GM10248 (cell line): ENCODE results near the gene CPNE6.

ENCODE experiments used
- CTCF ChIA-PET: fragments of 300-600 bp; sonication (Branson Sonifier 250); formaldehyde crosslinking; extraction: SDS; loops from one replicate; lab custom pipeline; 2021; ENCODE audit warnings: antibody characterized with exemption; lab: Yijun Ruan, JAX
- POLR2A ChIA-PET: fragments of 350-650 bp; sonication (Branson Sonifier 250); formaldehyde crosslinking; extraction: SDS; loops from one replicate; lab custom pipeline; 2020; ENCODE audit warnings: antibody characterized with exemption; lab: Yijun Ruan, JAX
- DNase-seq: peaks from one replicate; pipeline ENCODE4 v3.0.0; 2012; ENCODE audit errors: extremely low spot score
- TF ChIP-seq, protein P1 (sequence below): IDR thresholded peaks from 2 replicates; pipeline ENCODE4 v1.5.1; 2012; ENCODE audit warnings: mild to moderate bottlenecking, low read depth; ENCODE audit errors: extremely low read depth, missing control alignments, control extremely low read depth

Gene CPNE6

GRCh38 chr14:24082411-24083080, 11.2 kb downstream of the CPNE6 start:
- CTCF ChIA-PET, result interaction anchor here (0.8 to 8.5 kb wide), 8 partner anchors 10 to 249 kb away, joined by 3 to 100 read pairs (median 6); partner anchors contain the start of genes CPNE6 and PCK2
- POLR2A ChIA-PET, result no interaction called here
- TF ChIP-seq, protein P1, sequence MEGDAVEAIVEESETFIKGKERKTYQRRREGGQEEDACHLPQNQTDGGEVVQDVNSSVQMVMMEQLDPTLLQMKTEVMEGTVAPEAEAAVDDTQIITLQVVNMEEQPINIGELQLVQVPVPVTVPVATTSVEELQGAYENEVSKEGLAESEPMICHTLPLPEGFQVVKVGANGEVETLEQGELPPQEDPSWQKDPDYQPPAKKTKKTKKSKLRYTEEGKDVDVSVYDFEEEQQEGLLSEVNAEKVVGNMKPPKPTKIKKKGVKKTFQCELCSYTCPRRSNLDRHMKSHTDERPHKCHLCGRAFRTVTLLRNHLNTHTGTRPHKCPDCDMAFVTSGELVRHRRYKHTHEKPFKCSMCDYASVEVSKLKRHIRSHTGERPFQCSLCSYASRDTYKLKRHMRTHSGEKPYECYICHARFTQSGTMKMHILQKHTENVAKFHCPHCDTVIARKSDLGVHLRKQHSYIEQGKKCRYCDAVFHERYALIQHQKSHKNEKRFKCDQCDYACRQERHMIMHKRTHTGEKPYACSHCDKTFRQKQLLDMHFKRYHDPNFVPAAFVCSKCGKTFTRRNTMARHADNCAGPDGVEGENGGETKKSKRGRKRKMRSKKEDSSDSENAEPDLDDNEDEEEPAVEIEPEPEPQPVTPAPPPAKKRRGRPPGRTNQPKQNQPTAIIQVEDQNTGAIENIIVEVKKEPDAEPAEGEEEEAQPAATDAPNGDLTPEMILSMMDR, result no peak
- no peak for DNase-seq

GRCh38 chr14:24083462-24083861, 12.1 kb downstream of the CPNE6 start:
- TF ChIP-seq, protein P1, result no peak
- CTCF ChIA-PET, result interaction anchor here (1.3 to 8.5 kb wide), 3 partner anchors 24 to 248 kb away, joined by 4 to 100 read pairs (median 32); no protein-coding TSS in a partner anchor
- POLR2A ChIA-PET, result no interaction called here
- DNase-seq, result no peak

DNA sequence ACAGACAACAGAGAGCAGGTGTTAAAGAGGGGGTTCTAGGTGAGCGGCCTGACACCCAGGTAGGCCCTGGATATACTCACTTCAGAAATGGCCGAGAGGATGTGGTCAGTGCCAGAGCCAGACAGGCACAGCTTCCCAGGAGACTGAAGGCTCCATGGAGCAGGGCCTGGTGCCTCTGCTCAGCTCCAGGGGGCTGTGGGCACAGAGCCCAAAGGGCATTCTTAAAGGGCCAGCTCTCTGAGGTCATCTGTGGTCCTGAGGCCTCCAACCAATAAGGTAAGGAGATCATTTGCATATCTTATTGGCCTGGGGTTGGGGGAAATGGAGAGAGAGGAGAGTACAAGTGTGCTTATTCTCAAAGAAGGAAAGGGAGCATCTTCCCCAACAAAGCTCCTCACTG, 13.1 kb downstream of the CPNE6 start:
- ChIA-PET POLR2A (no interaction called here), CTCF (interaction anchor here (8.5 kb wide), 1 partner anchor 25 kb away, joined by 100 read pairs; no protein-coding TSS in a partner anchor)
- TF ChIP-seq, protein P1, result no peak
- no peak for DNase-seq

DNA sequence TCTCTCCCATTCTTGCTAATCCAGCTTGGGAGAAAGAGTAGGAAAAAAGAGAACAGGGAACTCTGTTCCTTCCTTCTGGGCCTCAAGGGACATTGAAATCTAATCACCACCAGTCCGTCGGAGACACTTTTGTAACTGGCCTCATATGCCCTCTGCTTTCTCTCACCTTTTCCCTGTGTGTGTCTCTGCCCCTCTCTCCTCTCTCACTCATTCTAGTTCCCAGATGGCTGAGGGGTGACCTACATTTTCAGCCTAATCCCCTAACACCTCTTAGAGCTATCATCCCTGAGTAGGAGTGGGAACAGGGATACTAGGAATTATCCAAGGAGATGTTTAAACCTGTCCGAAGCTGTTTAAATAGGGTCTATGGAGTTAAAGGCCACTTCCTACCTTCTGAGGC, 13.9 kb downstream of the CPNE6 start:
- TF ChIP-seq, protein P1, result no peak
- CTCF ChIA-PET, result interaction anchor here (0.7 to 8.5 kb wide), 5 partner anchors 8 to 158 kb away, joined by 3 to 100 read pairs (median 4); partner anchors contain the start of genes IRF9 and TINF2
- DNase-seq, result no peak
- POLR2A ChIA-PET, result no interaction called here

GRCh38 chr14:24086193-24086955, 15.0 kb downstream of the CPNE6 start:
- CTCF ChIA-PET, result interaction anchor here (0.7 to 8.5 kb wide), 7 partner anchors 9 to 175 kb away, joined by 3 to 100 read pairs (median 4); partner anchors contain the start of gene TINF2
- TF ChIP-seq, protein P1, result no peak
- no peak for DNase-seq
- POLR2A ChIA-PET, result no interaction called here

DNA sequence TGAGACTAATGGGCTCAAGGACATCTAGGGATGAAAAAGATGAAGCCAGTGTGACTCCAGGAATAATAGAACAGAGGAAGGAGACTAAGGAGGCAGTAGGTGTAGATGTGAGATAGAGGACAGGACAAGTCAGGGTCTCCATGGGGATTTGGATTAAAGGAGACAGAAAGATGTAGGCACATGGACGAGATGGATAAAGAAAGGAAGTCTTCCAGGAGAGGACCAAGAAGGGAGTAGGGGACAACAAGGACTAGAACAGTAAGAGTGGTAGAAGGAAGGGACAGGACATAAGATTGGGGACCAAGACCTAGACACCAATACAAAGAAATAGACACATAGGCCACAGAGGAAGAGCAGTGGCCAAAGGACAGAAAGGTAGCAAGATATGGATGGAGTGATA, 15.6 kb downstream of the CPNE6 start:
- POLR2A ChIA-PET, result no interaction called here
- CTCF ChIA-PET, result interaction anchor here (0.7 to 8.5 kb wide), 3 partner anchors 21 to 72 kb away, joined by 3 to 100 read pairs (median 4); no protein-coding TSS in a partner anchor
- TF ChIP-seq, protein P1, result no peak
- DNase-seq, result no peak
